Astrocyte of the cerebellum (primary cell): Measurements from ENCODE around the gene OCA2.

Experiments used
- DNase-seq: peaks from one replicate; pipeline ENCODE4 v3.0.0-alpha.2; 2011; ENCODE audit warnings: low read depth
- H3K4me3 ChIP-seq: 2 replicates; pipeline ENCODE4 v1.5.1; 2011; ENCODE audit warnings: mild to moderate bottlenecking, low read depth, low read length, moderate library complexity
- in situ Hi-C: cut with HindIII; loops from 2 replicates; pipeline ENCODE4 v1.10.0; 2017; ENCODE audit warnings: low sequenced_read_pairs
- TF ChIP-seq, protein P1 (sequence below): IDR thresholded peaks from 2 replicates; pipeline ENCODE4 v1.5.1; 2012; ENCODE audit warnings: low read length, low read depth, moderate library complexity, mild to moderate bottlenecking; ENCODE audit errors: missing control alignments

The OCA2 gene

DNA sequence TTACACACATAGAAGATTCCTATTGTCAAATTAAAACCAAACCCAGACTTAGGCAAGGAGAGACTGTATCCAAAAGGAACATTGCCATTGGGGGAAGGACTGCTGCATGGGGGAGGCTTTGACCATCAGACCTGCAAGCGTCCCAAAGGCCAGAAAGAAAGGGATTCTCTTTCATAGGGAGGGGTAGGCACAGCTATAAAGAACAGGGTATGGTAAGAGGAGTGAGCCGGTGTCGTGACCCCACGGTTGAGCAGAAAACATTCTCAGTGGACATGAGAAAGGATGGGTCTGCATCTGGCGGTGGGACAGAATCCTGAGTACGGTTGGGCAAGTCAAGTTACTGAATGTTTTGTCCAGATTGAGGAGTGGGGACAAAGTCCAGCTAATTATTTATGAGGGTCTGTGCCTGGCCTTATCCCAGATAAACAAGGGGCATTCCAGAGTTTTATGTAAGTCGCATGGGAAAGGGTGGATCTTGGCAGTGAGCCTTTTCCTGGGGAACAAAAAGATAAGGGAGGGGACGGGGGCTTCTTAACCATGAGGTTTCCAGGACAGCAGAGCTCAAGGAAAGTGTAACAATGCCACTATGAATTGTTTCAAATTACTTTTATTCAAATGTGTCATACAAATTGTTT is 357.8 kb downstream of the OCA2 start:
- no peak overlapping the region for H3K4me3 ChIP-seq
- TF ChIP-seq, protein P1, sequence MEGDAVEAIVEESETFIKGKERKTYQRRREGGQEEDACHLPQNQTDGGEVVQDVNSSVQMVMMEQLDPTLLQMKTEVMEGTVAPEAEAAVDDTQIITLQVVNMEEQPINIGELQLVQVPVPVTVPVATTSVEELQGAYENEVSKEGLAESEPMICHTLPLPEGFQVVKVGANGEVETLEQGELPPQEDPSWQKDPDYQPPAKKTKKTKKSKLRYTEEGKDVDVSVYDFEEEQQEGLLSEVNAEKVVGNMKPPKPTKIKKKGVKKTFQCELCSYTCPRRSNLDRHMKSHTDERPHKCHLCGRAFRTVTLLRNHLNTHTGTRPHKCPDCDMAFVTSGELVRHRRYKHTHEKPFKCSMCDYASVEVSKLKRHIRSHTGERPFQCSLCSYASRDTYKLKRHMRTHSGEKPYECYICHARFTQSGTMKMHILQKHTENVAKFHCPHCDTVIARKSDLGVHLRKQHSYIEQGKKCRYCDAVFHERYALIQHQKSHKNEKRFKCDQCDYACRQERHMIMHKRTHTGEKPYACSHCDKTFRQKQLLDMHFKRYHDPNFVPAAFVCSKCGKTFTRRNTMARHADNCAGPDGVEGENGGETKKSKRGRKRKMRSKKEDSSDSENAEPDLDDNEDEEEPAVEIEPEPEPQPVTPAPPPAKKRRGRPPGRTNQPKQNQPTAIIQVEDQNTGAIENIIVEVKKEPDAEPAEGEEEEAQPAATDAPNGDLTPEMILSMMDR = no peak
- in situ Hi-C loops = no loop called here

DNA sequence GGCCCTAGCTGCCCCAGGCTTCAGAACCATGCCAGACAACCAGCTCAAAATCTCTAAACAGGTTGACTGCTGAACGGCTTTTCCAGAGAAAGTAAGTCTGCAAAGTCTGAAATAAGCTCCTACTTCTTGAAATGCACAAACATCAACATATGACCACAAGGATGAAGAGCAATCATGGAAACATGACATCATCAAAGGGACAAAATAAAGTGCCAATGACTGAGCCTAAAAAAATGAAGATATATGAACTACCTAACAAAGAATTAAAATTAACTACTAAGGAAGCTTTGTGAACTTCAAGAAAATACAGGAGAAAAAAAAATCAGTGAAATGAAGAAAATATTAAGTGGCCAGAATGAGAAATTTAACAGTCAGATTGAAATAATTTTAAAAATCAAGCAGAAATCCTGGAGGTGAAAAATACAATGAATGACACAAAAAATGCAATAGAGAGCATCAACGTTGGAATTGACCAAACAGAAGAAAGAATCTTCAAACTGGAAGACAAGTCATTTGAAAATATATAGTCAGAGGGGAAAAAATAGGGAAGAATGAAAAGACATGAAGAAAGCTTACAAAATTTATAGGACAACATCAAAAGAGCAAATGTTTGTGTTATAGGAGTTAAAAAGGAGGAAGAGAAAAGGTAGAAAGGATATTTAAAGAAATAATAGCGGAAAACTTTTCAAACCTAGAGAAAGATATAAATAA is 364.2 kb downstream of the OCA2 start:
- in situ Hi-C loops = no loop called here
- no peak overlapping the region for H3K4me3 ChIP-seq
- TF ChIP-seq, protein P1 = no peak

More for the DNA sequence above, 357.8 kb downstream of the OCA2 start:
- DNase-seq = no peak

DNA sequence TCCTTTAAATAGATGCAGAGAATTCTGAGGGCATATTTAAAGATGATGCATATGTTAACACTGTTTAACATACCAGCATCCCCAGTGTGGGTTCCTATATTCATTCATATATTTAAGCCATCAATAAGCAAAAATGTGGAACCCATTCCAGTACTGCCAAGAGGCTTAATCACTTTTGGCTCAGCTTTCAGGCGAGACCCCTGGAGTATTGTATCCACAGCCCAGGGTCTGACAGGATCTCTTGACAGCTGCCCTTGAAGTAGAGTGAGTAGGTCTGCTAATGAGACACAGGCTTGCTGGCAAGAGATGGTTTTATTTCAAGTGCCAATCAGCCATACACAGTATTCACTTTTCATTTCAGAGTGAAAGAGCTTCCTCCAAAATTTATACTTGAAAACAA is 367.3 kb downstream of the OCA2 start:
- TF ChIP-seq, protein P1 = no peak
- in situ Hi-C loops = no loop called here
- DNase-seq = no peak
- no peak overlapping the region for H3K4me3 ChIP-seq

More for the DNA sequence above, 364.2 kb downstream of the OCA2 start:
- DNase-seq = no peak

DNA sequence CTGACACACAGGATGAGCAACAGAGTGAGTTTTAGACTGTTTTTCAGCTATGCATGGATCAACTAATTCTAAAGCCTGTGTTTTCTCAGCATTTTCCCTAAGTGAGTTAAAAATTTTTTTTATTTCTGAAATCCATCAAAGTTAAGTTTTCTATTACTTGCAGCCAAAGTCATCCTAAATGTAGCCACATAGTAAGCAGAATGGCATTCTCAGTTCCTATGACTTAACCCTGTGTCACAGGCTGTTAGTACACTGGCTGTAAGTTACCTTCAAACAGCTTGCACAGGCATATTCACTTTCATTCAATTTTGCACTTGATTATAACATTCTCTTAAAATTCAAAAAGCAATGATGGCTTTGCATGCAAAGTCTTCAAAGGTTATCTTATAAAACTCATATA is 368.2 kb downstream of the OCA2 start:
- DNase-seq = no peak
- H3K4me3 ChIP-seq = no peak overlapping the region
- TF ChIP-seq, protein P1 = no peak
- in situ Hi-C loops = no loop called here

DNA sequence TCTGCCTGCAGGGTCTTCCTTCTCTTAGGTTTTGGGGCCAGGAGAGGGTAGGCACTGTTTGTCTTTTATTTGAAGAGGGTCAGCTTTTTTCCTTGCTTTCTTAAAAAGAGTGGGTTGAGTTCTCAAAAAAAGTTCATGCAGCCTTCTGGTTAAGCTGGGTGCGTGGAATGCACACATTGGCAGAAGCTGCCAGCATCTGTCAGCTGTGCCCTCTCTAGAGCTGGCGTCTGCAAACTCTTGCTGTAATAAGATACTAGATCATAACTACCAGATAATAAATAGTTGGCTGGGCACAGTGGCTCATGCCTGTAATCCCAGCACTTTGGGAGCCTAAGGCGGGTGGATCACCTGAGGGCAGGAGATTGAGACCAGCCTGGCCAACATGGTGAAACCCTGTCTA is 373.4 kb downstream of the OCA2 start:
- DNase-seq = no peak
- no peak overlapping the region for H3K4me3 ChIP-seq
- in situ Hi-C loops = no loop called here
- TF ChIP-seq, protein P1 = no peak

DNA sequence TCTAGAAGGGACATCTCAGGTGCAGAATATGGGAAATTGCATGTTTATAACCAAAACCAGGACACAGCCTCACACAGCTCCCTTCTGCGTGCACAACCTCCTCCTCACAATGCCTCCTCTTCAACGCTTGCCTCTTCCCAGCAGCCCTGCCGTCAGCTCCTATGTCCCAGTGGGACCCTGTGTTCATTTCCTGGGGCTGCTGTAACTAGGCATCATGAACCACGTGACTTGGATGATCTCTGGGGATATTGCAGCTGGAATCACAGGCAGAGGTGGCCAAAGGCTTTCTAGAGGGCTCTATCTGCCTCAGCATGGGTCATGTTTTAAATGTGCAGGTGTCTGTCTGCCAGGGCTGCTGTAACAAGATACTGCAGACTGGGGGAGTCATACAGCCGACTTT is 375.3 kb downstream of the OCA2 start:
- in situ Hi-C loops = no loop called here
- TF ChIP-seq, protein P1 = no peak
- no peak for DNase-seq
- H3K4me3 ChIP-seq = no peak overlapping the region
